Caco-2 (cell line): ENCODE data around the gene GJE1. TPM values are rescaled to one million over a fixed set of nuclear protein-coding genes. Genes with fewer than 3 reads are reported as not detected.
"Not testable (repeated sequence)": the region's sequence is repeated elsewhere in the genome, so short reads cannot be mapped to it uniquely, and the experiment has no call there.

Source experiments
- BruUV-seq: library from RNA; stranded (reverse); fragments of 400-500 nt; replicated peaks from 2 replicates; lab custom pipeline; 2021; lab: Mats Ljungman, UMichigan
- CTCF ChIA-PET: fragments of 300-600 bp; sonication (Branson Sonifier 250); formaldehyde crosslinking; loops from one replicate; lab custom pipeline; 2022; ENCODE audit warnings: antibody characterized with exemption; lab: Charles Lee
- POLR2A ChIA-PET: fragments of 300-600 bp; sonication (Branson Sonifier 250); formaldehyde crosslinking; loops from one replicate; lab custom pipeline; 2022; ENCODE audit warnings: antibody characterized with exemption; lab: Charles Lee
- DNase-seq, 2 experiments: peaks; one replicate each; pipeline versions ENCODE4 v3.0.0 to v3.0.0-alpha.2; 2020 to 2022
- H3K27me3 ChIP-seq: replicated peaks from 2 replicates; pipeline ENCODE4 v1.6.0; 2011; ENCODE audit warnings: low read length; ENCODE audit not compliant: control insufficient read depth, insufficient read depth
- H3K36me3 ChIP-seq: 2 replicates; pipeline ENCODE4 v1.5.1; 2011; ENCODE audit warnings: low read length; ENCODE audit not compliant: control insufficient read depth, insufficient read depth
- H3K4me1 ChIP-seq: fragments of 250-450 bp; sonication (Bioruptor Pico); 2 replicates; pipeline ENCODE4 v1.5.1; 2020; ENCODE audit warnings: mild to moderate bottlenecking
- H3K4me3 ChIP-seq: 2 replicates; pipeline ENCODE4 v1.5.1; 2011; ENCODE audit warnings: low read depth, mild to moderate bottlenecking, control low read depth, low read length
- H3K9me3 ChIP-seq: fragments of 250-450 bp; sonication (Bioruptor Pico); 2 replicates; pipeline ENCODE4 v1.5.1; 2020; ENCODE audit warnings: mild to moderate bottlenecking, moderate library complexity
- H3K27ac Mint-ChIP-seq: one replicate; pipeline ENCODE4 v1.8.0; 2022; ENCODE audit warnings: mixed read lengths; ENCODE audit not compliant: unreplicated experiment
- H3K27me3 Mint-ChIP-seq: one replicate; pipeline ENCODE4 v1.8.0; 2022; ENCODE audit warnings: mixed read lengths; ENCODE audit not compliant: insufficient read depth, unreplicated experiment
- H3K36me3 Mint-ChIP-seq: one replicate; pipeline ENCODE4 v1.8.0; 2022; ENCODE audit warnings: mild to moderate bottlenecking, mixed read lengths; ENCODE audit not compliant: insufficient read depth, unreplicated experiment
- H3K4me1 Mint-ChIP-seq: one replicate; pipeline ENCODE4 v1.8.0; 2022; ENCODE audit warnings: low read depth, mixed read lengths; ENCODE audit not compliant: unreplicated experiment
- H3K4me3 Mint-ChIP-seq: one replicate; pipeline ENCODE4 v1.8.0; 2022; ENCODE audit warnings: mild to moderate bottlenecking, moderate library complexity, mixed read lengths; ENCODE audit not compliant: unreplicated experiment
- H3K9me3 Mint-ChIP-seq: one replicate; pipeline ENCODE4 v1.8.0; 2022; ENCODE audit warnings: mixed read lengths; ENCODE audit not compliant: unreplicated experiment
- CTCF ChIP-seq, 2 experiments: fragments of 200-600 bp in 1 of 2; IDR thresholded peaks; 1 replicate in 1 of 2; 2 replicates in 1 of 2; pipeline versions ENCODE4 v1.5.1 to v1.8.0; 2011 to 2022; ENCODE audit warnings: antibody characterized with exemption in 1 of 2, control low read depth in 1 of 2, inconsistent platforms in 1 of 2, low read depth in 1 of 2, low read length in 1 of 2, mild to moderate bottlenecking in 1 of 2, moderate library complexity in 1 of 2; ENCODE audit not compliant: insufficient read depth in 1 of 2, severe bottlenecking in 1 of 2, unreplicated experiment in 1 of 2
- intact Hi-C: fragments of 100-400 bp; cut with micrococcal nuclease; formaldehyde crosslinking; loops from one replicate; pipeline ENCODE4 v1.10.0; 2022; ENCODE audit not compliant: unreplicated experiment
- total RNA-seq: library from RNA; stranded (reverse); gene quantifications from 2 replicates; pipeline ENCODE4 v1.2.3, GENCODE V29; 2022

GJE1 gene
- total RNA-seq, 1 experiment from 2014 or later = not detected

- H3K4me1 ChIP-seq = no peaks in the 10 kb centered on the region
- no TSS peak for BruUV-seq
- Mint-ChIP-seq H3K27ac (no peak overlapping the region), H3K4me3 (no peak overlapping the region), H3K36me3 (no peaks in the 10 kb centered on the region), H3K4me1 (no peaks in the 10 kb centered on the region), H3K9me3 (no peaks in the 10 kb centered on the region), H3K27me3 (no peaks in the 10 kb centered on the region)
- peak; percentile 44 to 54 for DNase-seq
- no peak overlapping the region for H3K4me3 ChIP-seq
- intact Hi-C loops = no loop called here
- no peaks in the 10 kb centered on the region for H3K36me3 ChIP-seq
- POLR2A ChIA-PET = no interaction called here
- H3K9me3 ChIP-seq = no peaks in the 10 kb centered on the region
- CTCF ChIA-PET = no interaction called here
- no peaks in the 10 kb centered on the region for H3K27me3 ChIP-seq
- no peak for TF ChIP-seq CTCF (IDR thresholded peaks at IDR 0.05; ENCODE audit: insufficient read depth in 1 of 2, low read depth in 1 of 2, low read length in 1 of 2, severe bottlenecking in 1 of 2, unreplicated experiment in 1 of 2)
Observed at GRCh38 chr6:142088858-142089216, 43.9 kb upstream of the GJE1 start.

GRCh38 chr6:142104820-142105219, 27.9 kb upstream of the GJE1 start:
- intact Hi-C loops, POLR2A ChIA-PET, DNase-seq, BruUV-seq, CTCF ChIA-PET, H3K27ac Mint-ChIP-seq, H3K9me3 Mint-ChIP-seq, H3K36me3 ChIP-seq, H3K36me3 Mint-ChIP-seq, H3K4me1 ChIP-seq, H3K4me3 Mint-ChIP-seq, H3K4me3 ChIP-seq, H3K9me3 ChIP-seq, H3K27me3 ChIP-seq, H3K27me3 Mint-ChIP-seq, H3K4me1 Mint-ChIP-seq: not testable (repeated sequence)

GRCh38 chr6:142110820-142111219, 21.9 kb upstream of the GJE1 start:
- not testable (repeated sequence) for H3K9me3 Mint-ChIP-seq, BruUV-seq
- intact Hi-C loops = loop anchor here (10.0 kb wide), 1 partner anchor 256 kb away; no protein-coding TSS in a partner anchor

GRCh38 chr6:142112451-142113061, 20.2 kb upstream of the GJE1 start:
- Mint-ChIP-seq H3K4me1 (no peaks in the 10 kb centered on the region), H3K9me3 (no peaks in the 10 kb centered on the region), H3K36me3 (no peaks in the 10 kb centered on the region), H3K27ac (no peak overlapping the region), H3K4me3 (no peak overlapping the region), H3K27me3 (peaks cover 4% of the 10 kb centered on the region)
- BruUV-seq = no TSS peak
- TF ChIP-seq CTCF (IDR thresholded peaks at IDR 0.05; ENCODE audit: insufficient read depth in 1 of 2, low read depth in 1 of 2, low read length in 1 of 2, severe bottlenecking in 1 of 2, unreplicated experiment in 1 of 2) = peak; percentile 71 to 86
- intact Hi-C loops = loop anchor here (1.0 to 10.0 kb wide), 3 partner anchors 123 to 435 kb away; no protein-coding TSS in a partner anchor
- Histone ChIP-seq H3K4me1 (no peaks in the 10 kb centered on the region), H3K27me3 (no peaks in the 10 kb centered on the region), H3K36me3 (no peaks in the 10 kb centered on the region), H3K9me3 (no peaks in the 10 kb centered on the region), H3K4me3 (no peak overlapping the region)
- ChIA-PET CTCF (no interaction called here), POLR2A (no interaction called here)
- DNase-seq = peak; percentile 72 to 76

More at GRCh38 chr6:142110820-142111219, 21.9 kb upstream of the GJE1 start:
- H3K27me3 ChIP-seq, H3K4me3 ChIP-seq, H3K4me3 Mint-ChIP-seq, H3K4me1 Mint-ChIP-seq, DNase-seq, POLR2A ChIA-PET, H3K9me3 ChIP-seq, H3K4me1 ChIP-seq, H3K36me3 ChIP-seq, H3K36me3 Mint-ChIP-seq, H3K27ac Mint-ChIP-seq, H3K27me3 Mint-ChIP-seq: not testable (repeated sequence)
- CTCF ChIA-PET = interaction anchor here (0.7 kb wide), 1 partner anchor 89 kb away, joined by 3 read pairs; no protein-coding TSS in a partner anchor
